ENCODE data around the gene IFNGR1.

IFNGR1 gene

DNA sequence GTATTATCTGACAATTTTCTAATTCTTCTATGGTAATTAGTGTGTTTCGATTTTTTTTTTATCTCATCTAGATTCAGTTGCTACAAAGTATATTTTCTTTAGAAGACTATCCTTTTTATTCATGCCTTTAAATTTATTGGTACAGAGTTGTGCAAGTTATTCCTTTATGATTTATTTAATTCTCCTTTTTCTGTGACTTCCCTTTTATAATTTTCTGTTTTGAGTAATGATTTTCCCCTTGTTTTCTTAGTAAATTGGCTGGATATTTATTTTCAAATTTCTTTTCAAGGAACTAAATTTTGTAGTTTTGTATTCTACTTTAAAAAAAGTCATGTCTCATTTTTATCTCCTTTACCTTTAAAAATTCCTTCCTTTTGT, 43.3 kb downstream of the IFNGR1 start:
- DNase-seq (ENCODE audit: low read depth) = no peak

DNA sequence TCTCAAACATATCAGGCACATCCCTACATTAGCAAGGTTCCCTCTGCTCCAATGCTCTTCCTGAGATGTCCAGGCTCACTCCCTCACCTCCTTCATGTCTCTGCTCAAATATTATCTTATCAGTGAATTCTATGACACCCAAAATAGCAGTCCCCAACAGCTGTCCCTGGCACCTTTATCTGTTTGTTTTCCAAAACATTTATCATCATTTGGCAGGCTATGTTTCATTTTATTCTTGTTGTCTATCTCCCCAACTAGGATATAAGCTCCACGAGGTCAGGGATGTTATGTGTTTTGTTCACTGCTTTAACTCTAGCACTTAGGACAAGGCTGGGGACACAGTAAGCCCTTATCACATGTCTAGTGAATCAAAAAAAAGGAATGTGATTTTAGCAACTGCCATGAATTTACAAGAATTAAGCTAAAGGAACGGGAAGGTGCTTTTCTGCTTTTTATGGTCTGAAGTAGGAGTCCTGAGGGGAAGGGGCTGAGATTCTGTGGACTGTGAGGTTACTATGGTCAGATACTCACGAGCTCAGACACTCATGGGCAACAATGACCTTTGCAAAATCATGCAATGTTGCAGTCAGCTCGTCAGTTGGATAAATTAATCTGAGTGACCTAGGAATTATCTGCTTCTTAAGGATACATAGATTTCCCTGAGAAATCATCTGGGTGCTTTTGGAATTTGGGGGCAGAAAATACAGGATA, 43.9 kb downstream of the IFNGR1 start:
- no peak for DNase-seq (ENCODE audit: low read depth)

DNA sequence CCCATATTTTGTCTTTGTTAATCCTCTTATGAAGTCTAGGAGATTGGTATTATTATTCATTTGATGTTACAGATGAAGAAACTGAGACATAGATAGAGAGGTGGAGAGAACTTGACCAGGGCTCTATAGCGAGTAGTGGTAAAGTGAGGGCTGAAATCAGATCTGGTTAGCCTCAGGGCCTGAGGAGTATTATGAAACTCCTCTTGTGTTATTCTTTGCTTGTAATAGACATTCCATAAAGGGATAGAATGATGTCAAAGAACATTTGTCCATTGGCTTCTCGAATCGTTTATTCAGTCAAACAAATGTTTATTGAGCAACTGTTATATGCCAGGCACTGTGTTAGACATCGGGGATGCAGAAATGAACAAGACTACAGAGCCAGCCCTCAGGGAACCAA, 45.7 kb downstream of the IFNGR1 start, which contains the start of gene IL22RA2:
TSS of gene IL22RA2 (minus strand) at position 144 of the 400 bp plus-strand sequence. CDS start 11,895 bp downstream, outside the sequence.
- DNase-seq (ENCODE audit: low read depth) = no peak

DNA sequence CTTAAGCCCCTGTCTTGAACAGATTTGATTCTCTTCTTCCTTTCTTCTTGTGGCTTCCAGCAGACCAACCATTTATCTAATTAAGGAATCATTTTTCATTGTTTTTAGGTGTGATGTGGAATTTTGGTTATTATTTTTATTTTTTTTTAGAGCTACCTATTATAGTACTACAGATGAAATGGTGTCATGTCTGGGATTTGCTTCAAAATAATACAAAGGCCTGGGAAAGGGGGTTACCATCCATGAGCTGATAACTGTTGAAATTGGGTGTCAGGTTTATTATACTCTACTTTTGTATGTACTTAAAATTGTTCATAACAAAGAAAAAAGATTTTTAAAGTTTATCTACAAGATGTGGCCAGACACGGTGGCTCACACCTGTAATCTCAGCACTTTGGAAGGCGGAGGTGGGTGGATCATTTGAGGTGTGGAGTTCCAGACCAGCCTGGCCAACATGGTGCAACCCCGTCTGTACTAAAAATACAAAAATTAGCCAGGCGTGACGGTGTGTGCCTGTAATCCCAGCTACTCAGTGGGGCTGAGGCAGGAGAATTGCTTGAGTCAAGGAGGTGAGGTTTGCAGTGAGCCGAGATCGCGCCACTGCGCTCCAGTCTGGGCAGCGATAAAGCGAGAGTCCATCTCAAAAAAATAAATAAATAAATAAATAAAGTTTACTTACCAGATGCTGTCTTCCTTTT, 46.3 kb downstream of the IFNGR1 start:
- no peak for DNase-seq (ENCODE audit: low read depth)

DNA sequence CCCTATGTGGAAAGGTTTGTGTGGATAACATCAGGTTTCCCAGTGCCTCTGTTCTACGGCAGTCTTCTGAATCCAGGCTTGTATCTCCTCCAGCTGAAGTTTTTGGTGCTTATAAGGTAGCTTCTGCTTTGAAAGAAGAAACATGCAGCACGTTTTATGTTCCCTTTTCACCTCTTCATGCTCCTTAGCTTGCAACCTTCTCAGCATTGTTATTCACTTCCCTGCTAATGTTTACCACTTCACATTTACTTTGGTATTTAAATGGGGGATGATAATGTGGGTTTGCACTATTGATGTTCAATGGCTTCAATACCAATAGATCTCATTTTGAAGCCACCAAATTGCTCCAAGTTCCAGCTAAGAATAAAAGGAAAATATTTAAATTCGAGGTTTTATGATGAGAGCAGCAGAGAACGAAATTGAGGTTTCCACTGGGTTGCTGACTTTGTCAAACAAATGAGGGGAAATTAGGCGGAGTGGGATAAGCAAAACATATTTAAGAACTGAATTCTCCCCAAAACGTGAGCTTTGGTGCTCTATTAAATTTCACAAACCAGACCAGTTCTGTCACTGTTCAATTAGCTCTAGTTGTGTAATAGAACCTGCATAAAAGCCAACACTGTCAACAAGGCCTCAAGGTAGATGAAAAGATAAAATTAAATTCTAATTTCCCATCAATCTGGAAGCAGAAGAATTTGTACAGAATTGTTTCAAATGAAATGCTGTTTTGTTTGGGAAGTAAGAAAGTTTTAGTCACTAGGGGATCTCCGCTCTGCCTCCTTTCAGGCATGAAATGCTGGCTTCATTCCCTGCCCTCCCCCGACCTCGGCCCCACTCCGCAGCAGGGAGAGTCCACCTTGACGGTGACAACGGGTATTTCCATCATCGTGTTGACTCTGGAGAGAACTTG, 47.1 kb downstream of the IFNGR1 start:
- DNase-seq (ENCODE audit: low read depth) = no peak

DNA sequence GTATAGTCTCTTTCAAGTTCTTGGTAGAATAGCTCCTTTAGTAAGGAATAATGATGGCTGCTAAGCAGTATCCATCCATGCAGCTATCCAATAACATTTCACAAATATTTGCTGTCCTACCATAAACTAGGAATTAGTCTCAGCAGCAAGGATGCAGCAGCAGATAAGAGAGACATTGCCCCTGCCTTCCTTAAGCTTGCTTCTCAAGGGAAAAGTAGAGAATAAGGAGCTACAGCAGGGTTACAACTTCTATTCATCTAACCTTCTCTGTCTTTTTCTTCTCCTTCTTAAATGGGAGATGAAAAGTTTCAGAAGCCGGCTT, 48.2 kb downstream of the IFNGR1 start:
- no peak for DNase-seq (ENCODE audit: low read depth)

DNA sequence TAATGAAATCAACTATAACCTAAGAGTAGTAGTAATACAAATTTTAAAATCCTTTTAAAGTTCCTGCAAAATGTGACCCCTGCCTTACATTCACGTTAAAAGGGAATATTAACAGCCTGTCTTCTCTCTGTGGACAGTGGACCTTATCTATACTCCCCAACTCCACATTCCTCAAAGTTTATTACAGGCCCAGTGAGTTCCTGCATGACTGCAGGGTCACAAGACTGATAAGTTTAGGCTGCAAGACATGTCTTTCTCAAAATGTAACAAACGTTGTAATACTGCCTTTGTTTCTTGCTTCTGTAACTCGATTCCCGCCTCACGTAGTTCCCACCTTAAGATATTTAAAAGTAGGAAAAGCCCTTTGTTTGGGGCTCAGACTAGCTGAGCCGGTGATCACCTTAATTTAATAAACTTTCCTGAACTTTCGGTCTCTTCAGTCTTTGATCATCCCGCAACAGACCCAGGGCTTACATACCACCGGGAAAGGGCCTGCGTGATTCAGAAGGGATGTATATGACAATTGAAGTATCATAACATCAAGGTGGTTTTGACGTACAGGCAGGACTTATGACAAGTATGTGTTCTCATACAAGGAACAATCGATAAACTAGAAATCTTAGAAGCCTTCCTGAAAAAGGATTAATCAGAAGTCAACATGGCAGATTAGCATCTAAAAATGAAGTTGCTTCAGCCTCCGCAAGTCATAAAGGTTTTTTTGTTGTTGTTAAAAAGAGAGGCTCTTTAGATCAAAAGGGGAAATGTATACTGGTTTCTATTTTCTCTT, 48.7 kb downstream of the IFNGR1 start:
- no peak for DNase-seq (ENCODE audit: low read depth)

DNA sequence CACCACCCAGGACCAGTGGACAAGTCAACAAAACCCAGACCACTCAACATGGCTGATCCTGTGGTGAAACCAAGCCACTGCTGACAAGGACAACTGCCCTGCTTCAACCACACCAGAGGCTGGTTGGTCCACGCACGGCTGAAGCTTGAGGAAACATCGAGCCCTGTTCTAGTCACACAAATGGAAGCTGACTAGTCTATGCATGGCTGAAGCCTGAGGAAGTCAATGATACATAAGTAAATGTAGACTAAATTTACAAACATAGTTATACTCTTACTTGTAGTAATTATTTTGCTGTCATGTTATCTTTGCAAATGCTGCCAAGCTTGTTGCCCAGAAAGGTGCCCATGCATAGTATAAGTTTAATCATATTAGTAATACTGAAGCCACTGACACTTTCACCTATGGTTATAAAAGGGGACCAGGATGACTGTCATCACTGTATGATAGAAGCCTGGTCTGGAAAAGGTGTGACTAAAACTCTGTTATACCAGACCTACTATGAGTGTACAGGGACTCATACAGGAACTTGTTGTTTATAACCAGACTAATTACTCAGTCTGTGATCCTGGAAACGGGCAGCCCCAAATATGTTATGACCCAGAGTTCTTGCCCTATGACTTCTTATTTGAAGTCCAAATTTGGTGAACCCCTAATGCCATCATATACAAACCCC, 51.3 kb downstream of the IFNGR1 start:
- no peak for DNase-seq (ENCODE audit: low read depth)

DNA sequence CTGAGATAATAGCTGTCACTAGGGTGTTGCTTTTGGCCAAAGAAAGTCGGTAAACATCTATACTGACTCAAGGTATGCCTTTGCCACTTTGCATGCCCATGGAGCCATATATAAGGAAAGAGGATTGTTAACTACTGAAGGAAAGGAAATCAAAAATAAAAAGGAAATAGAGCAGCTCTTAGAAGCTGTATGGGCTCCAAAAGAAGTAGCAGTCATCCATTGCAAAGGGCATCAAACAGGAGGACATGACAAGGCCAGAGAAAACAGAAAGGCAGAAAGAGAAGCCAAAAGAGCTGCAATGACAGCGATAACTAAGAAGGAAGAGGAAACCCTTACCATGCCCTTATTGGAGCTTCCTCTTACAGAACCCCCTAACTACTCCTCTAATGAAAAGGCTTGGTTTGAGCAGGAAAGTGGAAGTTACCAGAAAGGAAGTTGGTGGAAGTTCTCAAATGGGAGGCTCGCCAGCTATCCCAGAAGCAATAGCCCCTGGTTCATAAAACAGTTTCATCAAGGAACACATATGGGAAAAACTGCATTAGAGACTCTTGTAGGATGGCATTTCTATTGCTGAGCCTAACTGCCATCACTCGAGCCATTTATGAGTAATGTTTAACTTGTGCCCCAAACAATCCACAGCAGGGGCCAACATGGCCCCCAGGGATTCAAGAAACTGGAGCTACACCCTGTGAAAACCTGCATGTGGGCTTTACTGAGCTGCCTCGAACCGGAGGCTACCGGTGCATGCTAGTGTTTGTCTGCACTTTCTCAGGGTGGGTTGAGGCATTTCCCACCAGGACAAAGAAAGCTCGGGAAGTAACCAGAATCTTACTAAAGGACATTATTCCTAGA, 52.7 kb downstream of the IFNGR1 start:
- DNase-seq (ENCODE audit: low read depth) = no peak

DNA sequence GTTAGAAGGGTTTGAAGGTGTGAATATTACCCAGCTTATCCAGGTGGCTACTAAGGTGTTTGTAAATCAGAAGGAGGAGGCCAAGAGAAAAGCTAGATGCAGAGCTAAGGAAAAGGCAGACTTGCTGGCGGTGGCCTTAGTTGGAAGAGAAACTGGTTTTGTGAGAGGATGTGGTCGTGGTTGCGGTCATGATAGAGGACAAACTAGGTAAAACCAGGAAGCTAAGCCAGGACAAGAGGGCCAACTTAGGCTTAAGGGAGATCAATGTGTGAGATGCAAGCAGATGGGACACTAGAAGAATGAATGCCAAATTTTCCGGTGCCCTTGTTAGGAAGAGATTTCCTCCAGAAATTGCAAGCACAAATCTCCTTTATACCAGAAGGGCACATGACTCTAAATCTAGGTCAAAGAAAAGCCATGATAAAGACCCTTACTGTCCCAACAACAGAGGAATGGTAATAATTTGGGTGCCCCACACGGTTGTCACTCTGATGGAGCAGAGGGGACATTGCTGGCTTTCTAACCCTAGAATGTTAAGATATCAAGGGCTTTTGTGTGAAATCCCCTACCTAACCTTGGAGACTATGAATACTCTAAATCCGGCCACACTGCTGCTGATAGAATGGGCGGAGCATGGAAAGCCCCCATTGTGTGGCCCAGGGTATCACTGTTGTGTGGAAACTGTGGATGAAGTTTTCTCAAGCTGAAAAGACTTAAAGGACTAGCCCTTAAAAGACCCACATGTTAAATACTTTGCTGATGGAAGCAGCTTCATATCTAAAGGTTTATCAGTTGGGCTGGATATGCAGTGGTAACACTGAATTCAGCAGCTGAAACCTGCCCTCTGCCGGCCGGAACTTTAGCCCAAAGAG, 53.6 kb downstream of the IFNGR1 start:
- DNase-seq (ENCODE audit: low read depth) = peak; percentile 22

DNA sequence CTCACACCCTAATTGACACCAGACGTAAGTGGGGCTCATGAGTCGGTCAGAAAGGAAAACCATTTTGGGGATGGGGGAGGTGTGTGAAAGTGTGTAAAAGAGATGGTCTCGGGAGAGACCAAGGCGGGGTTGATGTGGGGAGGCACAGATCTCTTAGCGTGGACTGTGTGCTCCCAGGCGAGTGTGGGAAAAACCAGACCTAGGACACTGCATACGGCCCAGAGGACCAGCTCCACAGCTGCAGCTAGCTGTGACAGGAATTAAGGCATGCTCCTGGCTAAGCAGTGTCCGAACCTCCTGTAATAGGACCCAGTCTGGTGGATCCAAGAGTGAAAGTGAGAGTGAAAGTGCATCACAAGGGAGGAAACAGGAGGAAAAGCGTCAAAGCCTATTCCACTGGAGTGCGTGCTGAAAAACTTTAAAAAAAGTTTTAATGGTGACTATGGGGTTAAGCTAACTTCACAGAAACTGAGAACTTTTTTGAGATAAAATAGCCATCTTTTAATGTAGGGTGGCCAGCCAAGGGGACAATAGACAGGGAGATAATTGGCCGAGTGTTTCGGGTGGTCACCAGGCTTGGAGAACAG, 55.4 kb downstream of the IFNGR1 start:
- DNase-seq (ENCODE audit: low read depth) = no peak

DNA sequence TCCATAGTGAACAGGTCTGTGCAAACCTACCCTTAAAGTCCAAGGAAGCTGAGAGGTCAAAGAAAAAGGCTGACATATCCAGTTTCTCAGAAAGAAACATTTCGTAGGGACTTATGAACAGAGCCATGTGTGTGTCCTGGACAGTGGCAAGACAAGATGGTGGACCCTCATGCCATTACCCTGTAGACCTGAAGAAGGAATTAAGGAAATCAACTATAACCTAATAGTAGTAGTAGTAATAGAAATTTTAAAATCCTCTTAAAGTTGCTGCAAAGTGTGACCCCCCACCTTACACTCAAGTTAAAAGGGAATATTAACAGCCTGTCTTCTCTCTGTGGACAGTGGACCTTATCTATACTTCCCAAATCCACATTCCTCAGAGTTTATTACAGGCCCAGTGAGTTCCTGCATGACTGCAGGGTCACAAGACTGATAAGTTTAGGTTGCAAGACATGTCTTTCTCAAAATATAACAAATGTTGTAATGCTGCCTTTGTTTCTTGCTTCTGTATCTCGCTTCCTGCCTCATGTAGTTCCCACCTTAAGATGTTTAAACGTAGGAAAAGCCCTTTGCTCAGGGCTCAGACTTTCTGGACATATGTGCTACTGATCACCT, 56.4 kb downstream of the IFNGR1 start:
- DNase-seq (ENCODE audit: low read depth) = no peak

DNA sequence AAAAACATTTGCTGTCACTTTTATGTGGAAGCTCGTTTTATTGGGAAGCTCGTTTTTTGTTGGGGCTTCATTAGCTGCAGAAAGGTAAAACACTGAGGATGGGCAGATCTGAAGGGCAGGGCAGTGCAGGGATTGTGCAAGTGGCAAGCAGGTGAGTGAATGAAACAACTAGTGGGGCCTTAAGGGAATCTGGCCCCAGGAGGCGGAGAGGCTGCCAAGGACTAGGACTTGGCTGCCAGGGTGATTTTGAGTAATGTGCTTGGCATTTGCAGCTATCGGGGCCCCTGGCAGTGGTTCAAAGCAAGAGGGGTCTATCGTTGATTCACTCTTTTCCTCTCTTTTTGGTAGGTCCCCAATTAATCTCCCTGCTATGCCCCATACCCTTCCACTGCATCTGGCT, 57.2 kb downstream of the IFNGR1 start:
- DNase-seq (ENCODE audit: low read depth) = no peak

DNA sequence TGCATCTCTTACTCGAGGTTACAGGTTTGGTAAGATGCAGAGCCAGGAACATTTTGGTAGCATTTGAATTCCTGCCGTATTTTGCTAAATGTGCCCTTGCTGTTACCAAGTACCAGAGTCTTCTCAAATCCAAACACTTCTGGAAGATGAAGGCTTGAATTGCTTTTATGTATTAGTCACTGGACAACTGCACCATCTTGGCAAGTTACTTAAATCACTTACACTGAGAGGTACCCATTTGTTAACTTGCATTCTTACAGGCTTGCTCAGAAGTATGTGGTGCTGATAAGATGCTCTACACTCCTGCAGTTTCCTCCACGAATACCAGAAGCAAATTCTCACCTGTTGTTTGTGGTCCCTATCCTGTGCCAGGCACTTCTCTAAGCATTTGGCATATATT, 58.4 kb downstream of the IFNGR1 start:
- no peak for DNase-seq (ENCODE audit: low read depth)

DNA sequence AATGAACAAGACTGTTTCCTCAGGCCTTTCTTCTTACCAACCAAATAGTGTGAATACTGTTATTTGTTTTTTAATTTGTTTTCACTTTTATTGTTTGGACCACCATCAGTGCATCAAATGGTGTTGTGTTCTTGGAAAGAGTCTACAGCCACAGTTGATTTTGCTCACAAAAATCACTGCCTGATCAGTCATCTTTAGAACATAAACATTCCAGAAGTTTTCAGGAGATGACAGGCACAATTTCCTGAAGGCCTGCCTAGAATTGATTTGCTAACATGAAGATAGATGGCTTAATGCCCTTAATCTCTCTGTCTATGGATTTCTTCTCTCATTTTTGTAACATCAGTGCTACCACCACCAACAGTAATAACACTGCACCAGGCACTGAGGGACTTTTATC, 59.3 kb downstream of the IFNGR1 start:
- no peak for DNase-seq (ENCODE audit: low read depth)

DNA sequence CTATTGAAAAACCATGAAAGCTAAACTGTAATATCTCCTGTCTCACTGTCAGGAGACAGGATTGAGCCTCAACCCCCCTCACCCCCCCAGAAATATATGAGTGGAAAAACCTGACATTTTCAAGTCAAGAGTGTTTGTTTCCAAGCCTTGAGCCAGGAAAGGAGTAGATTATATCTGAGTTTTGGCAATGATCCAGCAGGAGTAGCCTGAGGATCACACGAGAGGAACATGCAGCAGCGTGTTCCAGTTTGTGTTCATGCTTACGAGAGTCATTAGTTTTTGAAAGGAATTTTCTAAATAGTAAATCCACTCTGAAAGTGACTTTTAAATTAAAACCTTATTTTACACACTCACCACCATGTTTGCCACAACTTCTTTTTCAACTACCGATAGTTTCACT, 61.6 kb downstream of the IFNGR1 start:
- DNase-seq (ENCODE audit: low read depth) = no peak

DNA sequence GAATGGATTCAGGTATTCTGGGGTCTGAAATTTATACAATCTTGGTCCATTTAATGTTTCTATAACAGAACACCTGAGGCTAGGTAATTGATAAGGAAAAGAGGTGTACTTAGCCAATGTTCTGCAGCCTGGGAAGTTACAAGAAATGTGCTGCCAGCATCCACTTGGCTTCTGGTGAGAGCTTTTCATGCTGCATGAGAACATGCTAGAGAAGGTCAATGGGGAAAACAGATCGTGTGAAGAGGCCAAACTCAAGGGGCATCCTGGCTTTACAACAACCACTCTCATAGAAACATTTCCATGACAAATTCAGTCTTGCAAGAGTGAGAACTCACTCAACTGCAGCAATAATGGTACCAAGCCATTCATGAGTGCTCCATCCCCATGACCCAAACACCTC, 62.5 kb downstream of the IFNGR1 start:
- DNase-seq (ENCODE audit: low read depth) = no peak

DNA sequence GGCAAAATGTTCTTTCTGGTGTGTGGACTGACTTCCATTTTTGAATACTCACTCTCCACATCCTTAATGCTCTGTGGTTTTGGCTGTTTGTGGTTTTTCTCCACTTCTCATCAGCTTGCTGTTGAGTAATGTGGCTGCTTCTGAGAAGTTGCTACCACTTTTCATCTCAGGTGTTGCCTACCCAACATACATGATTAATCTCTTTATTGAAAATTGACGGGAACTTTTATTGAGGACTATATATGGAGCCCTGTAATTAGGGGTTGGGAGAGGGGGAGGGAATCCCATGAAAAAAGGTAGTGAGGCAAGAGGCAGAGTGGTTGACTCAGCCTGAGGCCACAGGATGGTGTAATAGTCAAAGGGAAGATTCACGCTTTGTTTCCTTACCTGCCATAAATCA, 63.4 kb downstream of the IFNGR1 start:
- DNase-seq (ENCODE audit: low read depth) = no peak

DNA sequence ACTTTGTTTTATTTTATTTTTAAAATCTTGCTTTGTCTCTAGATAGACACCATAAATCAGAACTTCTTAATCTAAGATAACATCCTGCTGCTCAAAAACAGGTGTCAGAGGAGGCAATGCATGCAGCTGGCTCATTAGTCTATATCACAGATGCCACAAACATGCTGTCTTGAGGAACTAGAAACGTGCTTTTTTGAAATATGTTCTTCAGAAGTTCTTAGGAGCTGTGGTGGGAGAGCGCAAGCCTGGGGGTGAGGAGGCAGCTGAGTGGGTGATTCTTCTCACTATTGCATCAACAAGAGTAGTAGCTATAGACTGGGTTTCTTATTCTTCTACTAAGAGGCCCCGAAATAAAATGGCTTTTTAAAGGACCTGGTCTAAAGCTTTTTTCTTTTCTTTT, 69.1 kb downstream of the IFNGR1 start:
- no peak for DNase-seq (ENCODE audit: low read depth)

All from activated T-helper 9 cell treated with anti-CD3 and anti-CD28 coated beads, Interleukin-2, amount 50 U/mL, for 16 hours (primary cell).